PC-3 (cell line): ENCODE measurements around the gene MACROH2A2. TPM values are rescaled to one million over a fixed set of nuclear protein-coding genes. Genes with fewer than 3 reads are reported as not detected.
A peak's percentile ranks its signal among the peaks of the same experiment; 100 is the strongest.
"Not testable (repeated sequence)": the region's sequence is repeated elsewhere in the genome, so short reads cannot be mapped to it uniquely, and the experiment has no call there.

ENCODE experiments used
- ATAC-seq: fragments of 200-7000 bp; cut with Tn5 transposase; 2 replicates; pipeline ENCODE4 v1.9.1; 2020; ENCODE audit warnings: mild to moderate bottlenecking, moderate library complexity
- BruUV-seq: library from RNA; stranded (reverse); fragments of 400-500 nt; replicated peaks from 2 replicates; lab custom pipeline; 2021; lab: Mats Ljungman, UMichigan
- CTCF ChIA-PET: fragments of 300-600 bp; sonication (Branson Sonifier 250); formaldehyde crosslinking; loops from one replicate; lab custom pipeline; 2022; ENCODE audit warnings: antibody characterized with exemption; lab: Charles Lee
- POLR2A ChIA-PET: fragments of 300-600 bp; sonication (Branson Sonifier 250); formaldehyde crosslinking; loops from one replicate; lab custom pipeline; 2022; ENCODE audit warnings: antibody characterized with exemption; ENCODE audit not compliant: unreplicated experiment; lab: Charles Lee
- DNase-seq: peaks from one replicate; pipeline ENCODE4 v3.0.0-alpha.2; 2015
- H2AFZ ChIP-seq: fragments of 300-600 bp; sonication (generic); 2 replicates; pipeline ENCODE4 v1.6.0; 2016; ENCODE audit warnings: antibody characterized with exemption, low read length
- H3F3A ChIP-seq: fragments of 300-600 bp; sonication (generic); one replicate; pipeline ENCODE4 v1.6.0; 2017; ENCODE audit warnings: antibody characterized with exemption, low read length, control low read depth, mild to moderate bottlenecking; ENCODE audit not compliant: unreplicated experiment
- H3K27ac ChIP-seq: fragments of 300-600 bp; sonication (generic); 2 replicates; pipeline ENCODE4 v1.5.1; 2016; ENCODE audit warnings: mild to moderate bottlenecking, low read length
- H3K27me3 ChIP-seq: fragments of 300-600 bp; sonication (generic); 2 replicates; pipeline ENCODE4 v1.6.1; 2016; ENCODE audit warnings: low read length, mixed read lengths
- H3K36me3 ChIP-seq: fragments of 300-600 bp; sonication (generic); 2 replicates; pipeline ENCODE4 v1.6.1; 2016; ENCODE audit warnings: low read depth, mixed run types, low read length, mixed read lengths
- H3K4me1 ChIP-seq: fragments of 300-600 bp; sonication (generic); 2 replicates; pipeline ENCODE4 v1.5.1; 2016; ENCODE audit warnings: low read length; ENCODE audit not compliant: insufficient read depth
- H3K4me2 ChIP-seq: fragments of 300-600 bp; sonication (generic); 2 replicates; pipeline ENCODE4 v1.6.0; 2016; ENCODE audit warnings: low read length
- H3K4me3 ChIP-seq: fragments of 300-600 bp; sonication (generic); 2 replicates; pipeline ENCODE4 v1.5.1; 2016; ENCODE audit warnings: mild to moderate bottlenecking, low read length, mixed read lengths
- H3K79me2 ChIP-seq: fragments of 300-600 bp; sonication (generic); 2 replicates; pipeline ENCODE4 v1.6.1; 2017; ENCODE audit warnings: low read length, mixed read lengths
- H3K9ac ChIP-seq: fragments of 300-600 bp; sonication (generic); 2 replicates; pipeline ENCODE4 v1.6.0; 2016; ENCODE audit warnings: mild to moderate bottlenecking, low read length
- H3K9me2 ChIP-seq: fragments of 300-600 bp; sonication (generic); replicated peaks from 2 replicates; pipeline ENCODE4 v1.6.1; 2016; ENCODE audit warnings: mixed run types, low read length, mixed read lengths
- H3K9me3 ChIP-seq: fragments of 300-600 bp; sonication (generic); 2 replicates; pipeline ENCODE4 v1.6.1; 2016; ENCODE audit warnings: low read length, mixed read lengths
- H4K20me1 ChIP-seq: fragments of 300-600 bp; sonication (generic); 2 replicates; pipeline ENCODE4 v1.6.1; 2016; ENCODE audit warnings: low read length, mixed read lengths
- EZH2 ChIP-seq: fragments of 300-600 bp; sonication (generic); IDR thresholded peaks from one replicate; pipeline ENCODE4 v1.6.1; 2017; ENCODE audit warnings: antibody characterized with exemption, mild to moderate bottlenecking, low read length; ENCODE audit not compliant: unreplicated experiment
- EZH2phosphoT487 ChIP-seq: fragments of 300-600 bp; sonication (generic); IDR thresholded peaks from 2 replicates; pipeline ENCODE4 v1.6.1; 2018; ENCODE audit warnings: mild to moderate bottlenecking, antibody characterized with exemption, low read length, borderline replicate concordance
- intact Hi-C: fragments of 100-400 bp; cut with micrococcal nuclease; formaldehyde crosslinking; loops from 2 replicates; pipeline ENCODE4 v1.9.0; 2023
- total RNA-seq: library from RNA; depleted of rRNA; stranded (reverse); fragments of >200 nt; gene quantifications from 2 replicates; pipeline ENCODE4 v1.2.3, GENCODE V29; 2014
- TF ChIP-seq, protein P1 (sequence below): fragments of 300-600 bp; sonication (generic); conservative IDR thresholded peaks from 2 replicates; pipeline ENCODE4 v1.5.1; 2017; ENCODE audit warnings: antibody characterized with exemption, low read depth, mild to moderate bottlenecking, low read length

MACROH2A2 gene
- total RNA-seq, 1 experiment from 2014 or later = 86.7 TPM

DNA sequence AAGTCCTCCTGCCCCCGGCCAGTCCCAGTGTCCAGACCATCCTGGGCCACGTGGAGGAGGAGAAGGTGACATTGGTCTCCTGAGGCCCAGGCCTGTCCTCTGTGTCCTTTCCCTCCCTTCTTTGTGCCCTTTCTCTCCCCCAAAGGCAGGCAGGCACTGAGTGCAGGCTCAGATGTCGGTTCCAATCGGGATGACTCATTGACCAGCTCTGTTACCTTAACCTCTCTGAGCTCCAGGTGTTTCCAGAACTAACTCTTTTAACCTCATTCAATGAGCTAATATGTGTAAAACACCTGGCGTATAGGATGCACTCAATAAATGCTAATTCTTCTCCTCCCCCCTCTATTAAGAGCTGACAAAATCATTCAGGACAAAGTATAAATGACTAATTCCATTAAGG lies 25.7 kb downstream of the MACROH2A2 start:
- POLR2A ChIA-PET = no interaction called here

GRCh38 chr10:70078937-70079336 lies 26.3 kb downstream of the MACROH2A2 start:
- H3K27me3 ChIP-seq = no peaks in the 10 kb centered on the region
- H3K9ac ChIP-seq = no peak overlapping the region
- H2AFZ ChIP-seq = no peak overlapping the region
- BruUV-seq = no TSS peak
- no peak for ATAC-seq
- H3K9me3 ChIP-seq = no peaks in the 10 kb centered on the region
- H3K9me2 ChIP-seq = no peaks in the 10 kb centered on the region
- no peak for DNase-seq
- TF ChIP-seq, protein P1, sequence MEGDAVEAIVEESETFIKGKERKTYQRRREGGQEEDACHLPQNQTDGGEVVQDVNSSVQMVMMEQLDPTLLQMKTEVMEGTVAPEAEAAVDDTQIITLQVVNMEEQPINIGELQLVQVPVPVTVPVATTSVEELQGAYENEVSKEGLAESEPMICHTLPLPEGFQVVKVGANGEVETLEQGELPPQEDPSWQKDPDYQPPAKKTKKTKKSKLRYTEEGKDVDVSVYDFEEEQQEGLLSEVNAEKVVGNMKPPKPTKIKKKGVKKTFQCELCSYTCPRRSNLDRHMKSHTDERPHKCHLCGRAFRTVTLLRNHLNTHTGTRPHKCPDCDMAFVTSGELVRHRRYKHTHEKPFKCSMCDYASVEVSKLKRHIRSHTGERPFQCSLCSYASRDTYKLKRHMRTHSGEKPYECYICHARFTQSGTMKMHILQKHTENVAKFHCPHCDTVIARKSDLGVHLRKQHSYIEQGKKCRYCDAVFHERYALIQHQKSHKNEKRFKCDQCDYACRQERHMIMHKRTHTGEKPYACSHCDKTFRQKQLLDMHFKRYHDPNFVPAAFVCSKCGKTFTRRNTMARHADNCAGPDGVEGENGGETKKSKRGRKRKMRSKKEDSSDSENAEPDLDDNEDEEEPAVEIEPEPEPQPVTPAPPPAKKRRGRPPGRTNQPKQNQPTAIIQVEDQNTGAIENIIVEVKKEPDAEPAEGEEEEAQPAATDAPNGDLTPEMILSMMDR = no peak
- TF ChIP-seq EZH2phosphoT487 (no peak), EZH2 (no peak)
- H3K27ac ChIP-seq = no peak overlapping the region
- no peak overlapping the region for H3K4me2 ChIP-seq
- ChIA-PET POLR2A (no interaction called here), CTCF (interaction anchor here (0.5 kb wide), 1 partner anchor 431 kb away, joined by 3 read pairs; no protein-coding TSS in a partner anchor)
- no peaks in the 10 kb centered on the region for H3K36me3 ChIP-seq
- intact Hi-C loops = no loop called here
- peaks cover 10% of the 10 kb centered on the region for H3K4me1 ChIP-seq
- no peaks in the 10 kb centered on the region for H3F3A ChIP-seq
- peaks cover 5% of the 10 kb centered on the region; the same call in 1 of the 2 replicates for H4K20me1 ChIP-seq
- no peaks in the 10 kb centered on the region for H3K79me2 ChIP-seq
- H3K4me3 ChIP-seq = no peak overlapping the region

More for the DNA sequence above, 25.7 kb downstream of the MACROH2A2 start:
- Histone ChIP-seq H3K9ac (no peak overlapping the region), H3K4me3 (no peak overlapping the region), H3K36me3 (no peaks in the 10 kb centered on the region), H3K9me2 (no peaks in the 10 kb centered on the region), H3K27me3 (no peaks in the 10 kb centered on the region), H3K4me2 (no peak overlapping the region), H3F3A (no peaks in the 10 kb centered on the region), H3K9me3 (no peaks in the 10 kb centered on the region), H3K27ac (no peak overlapping the region), H3K4me1 (peaks cover 10% of the 10 kb centered on the region), H3K79me2 (no peaks in the 10 kb centered on the region), H4K20me1 (peaks cover 5% of the 10 kb centered on the region; the same call in 1 of the 2 replicates), H2AFZ (no peak overlapping the region)
- no TSS peak for BruUV-seq
- TF ChIP-seq, protein P1 = no peak
- TF ChIP-seq EZH2phosphoT487 = no peak
- no peak for TF ChIP-seq EZH2
- CTCF ChIA-PET = interaction anchor here (0.9 kb wide), 1 partner anchor 38 kb away, joined by 5 read pairs; no protein-coding TSS in a partner anchor
- DNase-seq (peak; percentile 35), ATAC-seq (no peak)
- intact Hi-C loops = no loop called here

DNA sequence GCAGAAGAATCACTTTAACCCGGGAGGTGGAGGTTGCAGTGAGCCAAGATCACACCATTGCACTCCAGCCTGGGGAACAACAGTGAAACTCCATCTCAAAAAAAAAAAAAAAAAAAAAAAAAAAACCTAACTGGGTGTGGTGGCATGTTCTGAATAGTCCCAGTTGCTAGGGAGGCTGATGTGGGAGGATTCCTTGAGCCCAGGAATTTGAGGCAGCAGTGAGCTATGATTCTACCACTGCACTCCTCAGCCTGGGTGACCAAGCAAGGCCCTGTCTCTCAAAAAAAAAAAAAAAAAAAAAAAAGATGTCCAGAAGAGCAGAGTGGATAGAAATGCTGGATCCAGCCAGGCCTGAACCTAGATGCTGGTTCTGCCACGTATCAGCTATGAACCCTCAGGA lies 28.1 kb downstream of the MACROH2A2 start:
- H3K27me3 ChIP-seq, ATAC-seq, H3K79me2 ChIP-seq, H2AFZ ChIP-seq, H3K36me3 ChIP-seq, H3K27ac ChIP-seq, H4K20me1 ChIP-seq, H3K9ac ChIP-seq, BruUV-seq, H3K9me2 ChIP-seq, H3K4me3 ChIP-seq, H3K9me3 ChIP-seq, H3K4me2 ChIP-seq, intact Hi-C loops, DNase-seq, H3F3A ChIP-seq: not testable (repeated sequence)
- H3K4me1 ChIP-seq = peaks cover 10% of the 10 kb centered on the region
- CTCF ChIA-PET = interaction anchor here (0.6 kb wide), 1 partner anchor 27 kb away, joined by 31 read pairs; no protein-coding TSS in a partner anchor
- POLR2A ChIA-PET = interaction anchor here (0.6 kb wide), 1 partner anchor 69 kb away, joined by 6 read pairs; no protein-coding TSS in a partner anchor
